CD4-positive, alpha-beta T cell treated with Interleukin-21 for 1 hour (primary cell): ENCODE results near the gene TSGA10.
"Not testable (repeated sequence)": the region's sequence is repeated elsewhere in the genome, so short reads cannot be mapped to it uniquely, and the experiment has no call there.

ENCODE experiments used
- DNase-seq: peaks from one replicate; pipeline ENCODE4 v3.0.0-alpha.2; 2020

TSGA10 gene, protein sequence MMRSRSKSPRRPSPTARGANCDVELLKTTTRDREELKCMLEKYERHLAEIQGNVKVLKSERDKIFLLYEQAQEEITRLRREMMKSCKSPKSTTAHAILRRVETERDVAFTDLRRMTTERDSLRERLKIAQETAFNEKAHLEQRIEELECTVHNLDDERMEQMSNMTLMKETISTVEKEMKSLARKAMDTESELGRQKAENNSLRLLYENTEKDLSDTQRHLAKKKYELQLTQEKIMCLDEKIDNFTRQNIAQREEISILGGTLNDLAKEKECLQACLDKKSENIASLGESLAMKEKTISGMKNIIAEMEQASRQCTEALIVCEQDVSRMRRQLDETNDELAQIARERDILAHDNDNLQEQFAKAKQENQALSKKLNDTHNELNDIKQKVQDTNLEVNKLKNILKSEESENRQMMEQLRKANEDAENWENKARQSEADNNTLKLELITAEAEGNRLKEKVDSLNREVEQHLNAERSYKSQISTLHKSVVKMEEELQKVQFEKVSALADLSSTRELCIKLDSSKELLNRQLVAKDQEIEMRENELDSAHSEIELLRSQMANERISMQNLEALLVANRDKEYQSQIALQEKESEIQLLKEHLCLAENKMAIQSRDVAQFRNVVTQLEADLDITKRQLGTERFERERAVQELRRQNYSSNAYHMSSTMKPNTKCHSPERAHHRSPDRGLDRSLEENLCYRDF

DNA sequence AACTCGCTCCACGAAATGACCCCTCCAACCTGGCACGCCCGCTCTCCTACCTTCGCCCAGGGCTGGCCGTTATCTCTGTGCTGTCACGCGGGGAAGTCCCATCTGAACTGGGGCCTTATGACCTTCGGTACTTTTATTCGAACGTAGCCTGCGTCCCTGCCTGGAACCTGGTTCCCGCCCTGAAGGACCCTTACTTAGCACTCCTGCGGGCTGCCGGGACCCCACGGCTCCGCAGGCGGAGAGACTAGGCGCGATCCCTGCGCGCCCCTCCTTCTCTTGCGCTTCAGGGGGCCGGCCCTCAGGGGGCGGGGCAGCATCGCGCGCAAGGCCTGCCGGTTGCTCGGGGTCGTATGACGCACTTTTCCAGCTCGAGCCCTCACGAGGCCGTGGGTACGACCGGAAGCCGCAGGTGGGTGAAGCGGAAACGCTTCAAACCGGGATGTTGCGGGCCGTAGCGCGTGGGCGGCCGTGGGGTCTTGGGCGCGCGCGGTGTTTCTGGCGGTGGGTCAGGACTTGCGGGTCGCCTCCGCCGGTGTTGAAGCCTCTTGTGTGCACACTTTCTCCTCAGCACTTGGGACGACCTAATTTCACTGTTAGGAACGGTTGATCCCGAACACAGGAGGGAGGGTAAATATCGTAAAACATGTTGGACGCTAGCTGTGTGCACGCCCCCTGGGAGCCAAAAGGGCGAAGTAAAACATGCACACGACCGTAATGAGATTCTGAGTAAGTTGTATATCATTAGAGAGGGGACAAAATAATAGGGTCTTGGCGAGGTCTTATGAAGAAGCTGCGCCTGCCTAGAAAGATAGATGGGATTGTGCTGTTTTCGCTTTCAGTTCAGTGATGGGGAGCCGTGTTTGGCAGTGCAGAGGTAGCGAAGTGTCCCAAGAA is at the start of gene TSGA10, which contains the start of gene LIPT1:
TSGA10 (minus strand) TSS at position 300 of the 894 bp plus-strand sequence. CDS start 45,503 bp downstream, outside the sequence.
LIPT1 (plus strand) TSS at position 325 of the 894 bp plus-strand sequence. CDS start 6,991 bp downstream, outside the sequence.
- DNase-seq, result peak; percentile 91

- DNase-seq, result no peak
Observed at GRCh38 chr2:99201959-99202678, 47.4 kb upstream of the TSGA10 start.

DNA sequence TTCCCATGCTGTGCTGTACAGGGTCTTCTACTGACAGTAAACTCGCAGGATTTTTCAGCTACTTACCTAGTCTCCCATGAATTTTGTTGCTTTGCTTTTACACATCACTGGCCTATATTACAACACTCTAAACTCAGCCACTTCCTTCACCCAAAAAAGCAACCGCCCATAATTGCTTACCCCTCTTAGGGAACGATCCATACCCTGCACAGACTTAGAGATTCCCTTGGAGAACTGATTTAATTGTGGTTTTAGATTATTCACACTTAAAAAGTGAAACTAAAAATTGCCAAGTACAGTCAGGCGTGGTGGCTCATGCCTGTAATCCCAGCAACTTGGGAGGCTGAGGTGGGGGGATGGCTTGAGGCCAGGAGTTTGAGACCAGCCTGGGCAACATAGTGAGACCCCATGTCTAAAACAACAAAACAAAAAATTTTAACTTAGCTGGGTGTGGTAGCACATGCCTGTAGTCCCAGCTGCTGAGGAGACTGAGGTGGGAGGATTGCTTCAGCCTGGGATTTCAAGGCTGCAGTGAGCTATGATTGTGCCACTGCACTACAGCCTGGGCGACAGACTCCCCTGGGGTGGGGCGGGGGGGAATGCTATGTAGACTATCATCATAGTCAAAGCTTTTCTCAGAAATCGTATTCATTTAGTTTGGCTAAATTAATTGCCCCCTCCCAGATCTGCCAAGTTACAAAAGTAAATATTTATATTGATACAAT is 45.5 kb upstream of the TSGA10 start:
- DNase-seq, result no peak

GRCh38 chr2:99198103-99198841 is 43.5 kb upstream of the TSGA10 start:
- DNase-seq, result no peak

- not testable (repeated sequence) for DNase-seq
Observed at GRCh38 chr2:99192364-99192763, 37.6 kb upstream of the TSGA10 start.

DNA sequence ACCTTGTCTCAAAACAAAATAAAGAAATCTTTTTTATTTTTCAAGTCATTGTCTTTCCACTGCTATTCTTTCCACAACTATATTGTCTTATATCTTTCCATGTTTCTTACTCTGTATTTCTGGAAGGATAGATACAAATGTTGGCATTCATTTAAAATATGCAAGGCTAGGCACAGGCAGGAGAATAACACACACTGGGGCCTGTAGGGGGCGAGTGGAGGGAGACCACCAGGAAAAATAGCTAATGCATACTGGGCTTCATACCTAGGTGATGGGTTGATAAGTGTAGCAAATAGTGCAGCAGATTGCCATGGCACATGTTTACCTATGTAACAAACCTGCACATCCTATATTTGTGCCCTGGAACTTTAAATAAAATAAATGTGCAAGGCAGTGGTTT is 35.8 kb upstream of the TSGA10 start:
- DNase-seq, result no peak

DNA sequence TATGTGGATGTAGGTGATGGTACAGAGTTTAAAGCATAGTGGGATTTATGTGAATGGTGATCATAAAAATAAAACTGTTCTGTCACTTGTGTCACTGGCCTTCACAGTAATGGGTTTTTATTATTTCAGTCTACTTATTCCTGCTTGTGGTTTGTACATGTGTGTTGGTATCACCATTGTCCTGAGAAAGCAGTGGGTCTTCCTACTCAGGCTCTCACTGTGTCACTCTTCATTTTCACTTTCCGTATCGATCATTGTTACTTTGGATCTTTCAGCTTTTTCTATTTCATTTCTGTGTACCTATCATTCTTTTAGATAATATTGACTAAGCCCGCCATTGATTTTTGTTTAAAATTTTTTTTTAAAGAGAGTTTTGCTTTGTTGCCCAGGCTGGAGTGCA is 33.6 kb upstream of the TSGA10 start:
- no peak for DNase-seq

DNA sequence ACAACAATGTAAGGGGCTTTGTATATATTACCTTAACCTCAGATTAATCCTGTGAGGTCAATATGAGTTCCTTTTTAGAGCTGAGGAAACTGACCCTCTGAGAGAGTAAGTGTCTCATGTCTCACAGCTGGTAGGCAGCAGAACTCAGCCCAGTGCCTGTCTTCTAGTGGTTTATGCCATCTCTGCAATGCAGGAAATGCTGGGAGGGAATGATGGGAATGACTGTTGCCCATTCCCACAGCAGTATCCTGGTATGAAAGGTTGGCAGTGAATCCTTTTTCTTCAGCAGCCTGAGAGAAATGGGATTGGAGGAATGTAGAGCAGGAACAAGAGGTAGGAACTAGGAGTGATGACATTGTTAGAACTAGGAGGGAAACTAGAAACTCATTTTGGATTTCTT is 32.3 kb upstream of the TSGA10 start:
- DNase-seq, result no peak

DNA sequence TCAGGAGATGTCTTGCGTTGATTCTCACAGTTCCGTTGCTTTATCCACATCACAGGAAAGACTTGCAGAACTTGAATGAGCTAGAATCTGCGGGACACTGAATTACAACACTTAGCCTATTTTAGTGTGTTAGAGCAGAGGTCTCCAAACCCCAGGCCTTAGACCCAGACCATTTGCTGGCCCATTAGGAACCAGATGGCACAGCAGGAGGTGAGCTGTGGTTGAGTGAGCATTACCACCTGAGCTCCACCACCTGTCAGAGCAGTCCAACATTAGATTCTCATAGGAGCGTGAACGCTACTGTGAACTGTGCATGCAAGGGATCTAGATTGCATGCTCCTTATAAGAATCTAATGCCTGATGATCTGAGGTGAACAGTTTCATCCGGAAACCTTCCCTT is 30.1 kb upstream of the TSGA10 start:
- no peak for DNase-seq

GRCh38 chr2:99183025-99183424 is 28.3 kb upstream of the TSGA10 start:
- DNase-seq, result no peak

DNA sequence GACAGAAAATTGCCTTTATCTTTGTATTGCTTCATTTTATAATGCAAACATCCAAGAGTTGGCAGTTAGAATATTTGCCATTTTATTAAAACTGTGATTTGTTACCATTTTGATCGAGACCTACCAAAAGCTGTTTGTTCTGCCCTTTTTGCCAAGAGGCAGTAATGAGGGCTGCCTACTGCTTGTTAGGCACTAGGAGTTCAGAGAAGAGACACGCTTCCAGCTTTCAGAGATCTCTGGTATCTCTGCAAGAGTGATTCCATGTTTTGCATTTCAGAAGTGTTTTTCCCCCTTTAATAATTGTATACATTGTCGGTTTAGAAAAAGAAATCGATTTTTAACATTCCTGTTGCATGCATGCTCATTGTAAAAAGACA is 26.9 kb upstream of the TSGA10 start:
- no peak for DNase-seq

DNA sequence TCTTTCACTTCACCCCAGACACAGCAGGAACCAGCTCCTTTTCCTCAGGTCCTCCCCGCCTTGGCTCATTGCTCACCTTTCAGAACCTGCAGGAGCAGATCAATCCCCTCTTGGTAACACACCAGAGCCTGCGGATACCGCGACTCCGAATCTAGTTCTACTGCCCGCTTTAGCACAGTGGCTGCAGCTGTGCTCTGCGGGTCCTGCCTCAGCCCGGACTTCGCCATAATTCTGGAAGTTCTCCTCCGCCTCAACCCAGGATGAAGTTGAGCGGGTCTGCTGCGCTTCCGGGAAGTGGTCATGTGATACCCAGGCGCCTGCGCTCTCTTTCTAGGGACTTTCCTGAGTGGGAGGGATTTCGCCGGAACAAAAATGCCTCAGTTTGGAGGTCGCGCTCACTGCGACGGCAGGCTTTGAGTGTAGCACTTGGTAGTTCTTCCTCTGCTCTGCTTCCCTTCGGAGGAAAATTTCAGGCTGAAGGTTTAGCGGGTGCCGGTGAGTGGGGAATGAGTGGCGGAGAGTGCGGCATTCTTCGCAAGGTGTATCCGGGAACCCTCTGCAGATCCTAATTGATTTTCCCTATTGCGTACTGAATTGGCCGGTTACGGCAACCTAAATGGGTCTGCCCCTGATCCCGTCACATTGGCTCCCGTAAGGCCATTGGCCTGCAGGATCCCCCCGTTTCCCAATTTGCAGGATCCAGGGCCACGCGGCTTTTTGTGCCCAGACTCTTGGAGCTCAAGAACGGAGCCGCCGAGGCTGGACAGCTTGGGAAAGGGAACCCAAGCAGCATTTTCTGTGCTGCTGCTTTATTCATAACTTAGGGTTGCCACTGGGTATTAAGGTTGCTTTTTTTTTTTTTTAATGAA is 26.2 kb upstream of the TSGA10 start, which contains the start of the genes MITD1 and MRPL30:
MITD1 (minus strand) TSS at position 304 of the 869 bp plus-strand sequence; CDS start at position 227, 77 bp downstream.
MRPL30 (plus strand) TSS at position 430 of the 869 bp plus-strand sequence. CDS start 5,020 bp downstream, outside the sequence.
- peak; percentile 94 for DNase-seq

- no peak for DNase-seq
Observed at GRCh38 chr2:99171377-99172140, 16.8 kb upstream of the TSGA10 start.

DNA sequence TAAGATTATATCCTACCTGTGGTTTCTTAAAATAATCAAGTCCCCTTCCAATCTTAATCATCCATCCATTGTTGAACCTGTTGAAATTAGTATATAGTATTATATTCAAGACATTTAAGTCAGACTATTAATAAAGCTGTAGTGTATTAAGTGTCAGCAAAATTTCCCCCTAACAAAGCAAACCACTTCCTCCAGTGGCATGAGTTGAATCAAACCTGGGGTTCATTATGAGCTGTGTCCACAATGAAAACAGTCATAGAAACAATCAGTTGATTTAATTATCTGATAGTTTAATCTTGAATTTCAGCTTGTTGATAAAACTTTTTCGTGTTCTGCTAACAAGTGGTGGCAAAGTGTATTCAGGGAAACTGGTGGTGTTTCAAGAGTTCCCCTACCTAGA is 14.8 kb upstream of the TSGA10 start:
- DNase-seq, result no peak

DNA sequence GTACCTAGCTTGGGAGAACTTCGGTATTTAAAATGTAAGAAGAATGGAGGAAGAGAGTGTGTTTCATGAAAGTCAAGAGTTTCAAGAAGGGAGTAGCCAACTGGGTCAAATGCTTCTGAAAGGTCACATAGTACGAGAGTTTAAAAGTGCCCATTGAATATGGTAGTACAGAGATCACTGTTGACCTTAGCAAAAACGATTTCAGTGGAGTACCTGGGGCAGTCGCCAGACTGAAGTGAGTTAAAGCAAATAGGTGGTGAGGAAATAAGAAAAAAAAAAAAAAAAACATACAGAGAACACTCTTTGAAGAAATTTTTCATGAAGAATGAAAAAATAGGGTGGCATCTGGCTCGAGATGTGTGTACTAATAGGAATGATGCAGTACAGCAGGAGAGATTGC is 11.5 kb upstream of the TSGA10 start:
- DNase-seq, result no peak

DNA sequence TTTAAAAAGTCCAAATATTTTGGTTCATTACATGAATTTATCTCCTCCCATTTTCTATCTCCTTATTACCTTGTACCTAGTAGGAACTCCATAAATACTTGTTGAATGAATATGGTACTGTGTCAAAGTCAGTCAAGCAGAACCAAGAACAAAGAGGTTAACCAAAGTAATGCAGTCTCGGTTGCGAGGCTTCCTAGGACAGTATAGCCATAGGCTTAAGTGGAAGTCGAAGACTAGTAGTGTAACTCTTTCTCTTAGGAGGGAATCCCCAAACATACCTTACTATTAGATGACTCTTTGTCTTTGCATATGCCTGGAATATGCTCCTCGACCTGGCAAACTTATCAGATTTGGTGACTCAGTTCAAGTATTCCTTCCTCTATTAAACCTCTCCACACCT is 4.9 kb upstream of the TSGA10 start:
- no peak for DNase-seq

DNA sequence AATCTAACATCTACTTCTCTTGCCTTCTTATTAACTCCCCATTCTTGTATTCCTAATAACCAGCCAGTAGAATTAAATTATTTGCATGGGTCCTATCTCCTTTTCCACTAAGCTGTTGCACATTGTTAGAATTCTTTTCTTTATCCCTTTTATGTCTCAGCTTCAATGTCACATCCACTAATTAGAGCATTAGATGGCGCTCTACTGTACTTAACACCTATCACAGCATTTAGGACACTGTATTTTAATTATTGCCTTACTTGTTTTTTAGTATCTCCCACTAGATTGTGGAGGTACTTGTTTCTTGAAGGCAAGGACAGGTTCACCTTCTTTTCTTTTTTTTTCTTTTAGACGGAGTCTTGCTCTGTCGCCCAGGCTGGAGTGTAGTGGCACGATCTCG is 3.9 kb upstream of the TSGA10 start:
- no peak for DNase-seq

- no peak for DNase-seq
Observed at GRCh38 chr2:99156891-99157290, 2.1 kb upstream of the TSGA10 start.
